Breast epithelium (tissue), 3 donors: Measurements from ENCODE around the gene ATP2C2.

Source experiments
- POLR2A ChIP-seq: fragments of 450-650 bp; IDR thresholded peaks from one replicate; pipeline ENCODE4 v1.6.1; 2016; ENCODE audit warnings: antibody characterized with exemption, mild to moderate bottlenecking, moderate library complexity
- POLR2AphosphoS5 ChIP-seq, 3 donors: sonication (generic); formaldehyde crosslinking; IDR thresholded peaks; one replicate each; pipeline ENCODE4 v1.6.1; 2017; ENCODE audit warnings: antibody characterized with exemption in 3 of 3
- TF ChIP-seq, protein P1 (sequence below), 3 donors: fragments of 450-650 bp; IDR thresholded peaks; one replicate each; pipeline ENCODE4 v1.5.1; 2016 to 2017; ENCODE audit warnings: antibody characterized with exemption in 3 of 3, mild to moderate bottlenecking in 3 of 3, moderate library complexity in 3 of 3

GRCh38 chr16:84513123-84513522 lies 144.8 kb downstream of the ATP2C2 start:
- TF ChIP-seq, protein P1, sequence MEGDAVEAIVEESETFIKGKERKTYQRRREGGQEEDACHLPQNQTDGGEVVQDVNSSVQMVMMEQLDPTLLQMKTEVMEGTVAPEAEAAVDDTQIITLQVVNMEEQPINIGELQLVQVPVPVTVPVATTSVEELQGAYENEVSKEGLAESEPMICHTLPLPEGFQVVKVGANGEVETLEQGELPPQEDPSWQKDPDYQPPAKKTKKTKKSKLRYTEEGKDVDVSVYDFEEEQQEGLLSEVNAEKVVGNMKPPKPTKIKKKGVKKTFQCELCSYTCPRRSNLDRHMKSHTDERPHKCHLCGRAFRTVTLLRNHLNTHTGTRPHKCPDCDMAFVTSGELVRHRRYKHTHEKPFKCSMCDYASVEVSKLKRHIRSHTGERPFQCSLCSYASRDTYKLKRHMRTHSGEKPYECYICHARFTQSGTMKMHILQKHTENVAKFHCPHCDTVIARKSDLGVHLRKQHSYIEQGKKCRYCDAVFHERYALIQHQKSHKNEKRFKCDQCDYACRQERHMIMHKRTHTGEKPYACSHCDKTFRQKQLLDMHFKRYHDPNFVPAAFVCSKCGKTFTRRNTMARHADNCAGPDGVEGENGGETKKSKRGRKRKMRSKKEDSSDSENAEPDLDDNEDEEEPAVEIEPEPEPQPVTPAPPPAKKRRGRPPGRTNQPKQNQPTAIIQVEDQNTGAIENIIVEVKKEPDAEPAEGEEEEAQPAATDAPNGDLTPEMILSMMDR (IDR thresholded peaks at IDR 0.05): no peak
- TF ChIP-seq POLR2A: no peak
- TF ChIP-seq POLR2AphosphoS5 (IDR thresholded peaks at IDR 0.05): no peak
